Activated T-helper 1 cell treated with anti-CD3 and anti-CD28 coated beads, Interleukin-2, amount 50 U/mL, for 16 hours (primary cell): ENCODE results near the gene CPNE8.

ENCODE experiments used
- DNase-seq, 2 donors: peaks; one replicate each; pipeline ENCODE4 v3.0.0-alpha.2; 2020; ENCODE audit warnings: low read depth in 1 of 2, low spot score in 1 of 2

The CPNE8 gene

DNA sequence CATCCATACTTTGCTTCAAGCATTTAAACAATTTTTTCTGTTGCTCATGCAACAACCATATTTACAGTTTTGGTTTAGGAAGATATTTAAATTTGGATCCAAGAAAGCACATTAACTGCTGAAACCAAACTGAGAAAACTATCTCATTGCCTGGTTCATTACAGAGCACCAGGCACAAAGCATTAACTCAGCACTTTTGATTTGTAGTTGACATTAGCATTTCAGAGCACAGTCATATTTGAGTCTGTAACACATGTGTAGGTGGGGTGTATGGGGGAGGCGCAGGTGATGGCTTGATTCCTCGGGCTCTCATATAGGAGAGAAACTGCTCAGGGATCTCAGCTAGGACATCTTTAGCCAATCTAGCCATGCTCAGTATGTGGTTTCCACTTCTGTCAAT is 251.7 kb downstream of the CPNE8 start:
- no peak for DNase-seq

DNA sequence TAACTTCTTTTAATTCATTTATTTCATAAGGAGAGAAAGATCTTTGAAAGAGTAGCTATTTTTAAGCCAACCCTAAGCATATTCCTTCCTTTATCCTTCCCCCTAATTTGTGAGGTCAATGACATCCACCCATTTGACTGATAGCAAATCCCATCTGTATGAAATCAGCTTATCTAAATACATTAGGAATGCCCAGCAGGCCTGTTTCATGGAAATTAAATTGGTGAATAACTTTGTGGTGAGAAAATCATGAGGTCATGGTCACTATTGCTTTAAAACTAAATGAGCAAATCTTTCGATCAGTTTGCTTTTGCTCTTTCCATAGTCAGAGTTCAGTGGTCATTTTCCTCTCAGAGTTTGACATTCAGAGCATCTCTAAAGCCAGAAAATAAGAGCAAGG is 256.6 kb downstream of the CPNE8 start:
- DNase-seq = no peak

DNA sequence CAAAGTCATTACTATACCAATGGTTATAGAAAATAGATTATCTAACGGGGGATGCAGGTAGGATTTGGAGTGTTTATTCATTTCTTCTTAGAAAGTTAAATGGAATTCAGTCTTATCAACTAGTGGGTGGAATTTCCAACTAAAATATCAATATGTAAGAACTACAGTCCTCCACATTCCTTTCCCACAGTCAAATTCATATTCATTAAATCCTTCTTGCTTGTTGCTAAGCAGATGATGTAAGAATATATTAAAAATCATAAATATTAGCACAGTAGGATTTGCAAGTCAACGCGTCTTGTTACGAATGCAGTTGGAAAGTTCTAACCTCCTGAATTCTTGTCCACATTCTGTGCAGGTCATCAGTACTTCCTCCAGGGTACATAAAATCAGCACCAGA is 259.2 kb downstream of the CPNE8 start:
- no peak for DNase-seq

DNA sequence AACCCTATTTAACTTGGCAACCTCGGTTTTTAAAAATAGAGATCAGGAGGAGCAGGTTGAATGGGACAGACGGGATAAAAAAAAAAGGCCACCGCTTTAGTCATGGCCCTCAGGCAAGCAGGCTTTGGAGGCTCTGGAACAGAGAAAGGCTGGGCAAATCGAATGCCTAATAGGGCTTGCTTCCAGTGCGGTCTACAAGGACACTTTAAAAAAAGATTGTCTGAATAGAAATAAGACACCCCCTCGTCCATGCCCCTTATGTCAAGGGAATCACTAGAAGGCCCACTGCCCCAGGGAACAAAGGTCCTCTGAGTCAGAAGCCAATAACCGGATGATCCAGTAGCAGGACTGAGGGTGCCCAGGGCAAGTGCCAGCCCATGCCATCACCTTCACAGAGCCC is 265.8 kb downstream of the CPNE8 start:
- no peak for DNase-seq

DNA sequence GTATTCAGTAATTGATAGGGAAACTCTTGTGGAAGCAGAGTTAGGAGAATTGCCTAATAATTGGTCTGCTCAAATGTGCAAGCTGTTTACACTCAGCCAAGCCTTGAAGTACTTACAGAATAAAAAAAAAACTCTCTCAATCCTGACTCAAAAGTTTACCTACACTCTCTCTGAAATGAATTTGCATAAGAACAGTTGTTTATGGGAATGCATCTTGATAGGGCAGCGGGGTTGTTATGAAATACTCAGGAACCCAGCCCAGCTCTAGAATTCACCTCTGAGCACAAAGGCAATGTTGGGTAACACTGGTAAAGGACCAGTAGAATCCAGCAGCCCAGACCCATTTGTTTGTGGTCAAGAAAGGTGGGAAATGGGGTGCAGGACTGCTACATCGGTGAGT is 267.0 kb downstream of the CPNE8 start:
- no peak for DNase-seq

DNA sequence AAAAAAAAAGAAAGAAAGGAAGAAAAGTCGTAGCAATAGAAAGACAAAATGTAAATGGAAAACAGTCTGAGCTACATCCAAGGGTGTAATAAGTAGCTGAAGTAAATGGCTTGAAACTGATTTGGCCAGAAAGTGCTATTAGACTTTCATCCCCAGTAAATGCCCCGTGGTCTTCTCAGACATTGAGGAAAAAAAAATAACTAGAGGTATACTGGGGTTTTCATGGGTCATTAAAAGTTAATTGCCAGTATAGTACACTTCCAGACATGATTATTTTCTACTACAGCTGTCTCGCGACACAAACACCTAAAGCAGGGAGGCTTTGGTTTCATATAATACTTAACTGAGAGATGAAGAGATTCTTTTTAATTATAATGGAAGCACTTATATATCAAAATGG is 271.9 kb downstream of the CPNE8 start:
- DNase-seq = no peak

DNA sequence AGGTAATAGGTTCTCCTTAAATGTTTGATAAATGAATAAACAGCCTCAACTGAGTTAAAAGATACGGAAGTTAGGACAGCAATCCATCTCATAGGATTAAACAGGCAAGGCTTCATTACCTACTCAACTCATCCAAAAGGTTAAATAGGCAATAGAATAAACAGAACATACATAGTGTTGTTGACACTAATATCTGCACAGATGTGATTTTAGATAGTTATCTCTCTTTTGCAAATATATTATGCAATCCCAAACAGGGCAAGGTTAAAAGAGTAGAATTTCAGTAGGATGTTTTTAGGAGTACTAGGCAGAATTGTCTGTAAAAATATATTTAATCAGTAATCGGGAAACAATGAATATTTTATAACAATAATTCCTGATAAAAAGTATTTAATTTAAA is 276.3 kb downstream of the CPNE8 start:
- DNase-seq = no peak

DNA sequence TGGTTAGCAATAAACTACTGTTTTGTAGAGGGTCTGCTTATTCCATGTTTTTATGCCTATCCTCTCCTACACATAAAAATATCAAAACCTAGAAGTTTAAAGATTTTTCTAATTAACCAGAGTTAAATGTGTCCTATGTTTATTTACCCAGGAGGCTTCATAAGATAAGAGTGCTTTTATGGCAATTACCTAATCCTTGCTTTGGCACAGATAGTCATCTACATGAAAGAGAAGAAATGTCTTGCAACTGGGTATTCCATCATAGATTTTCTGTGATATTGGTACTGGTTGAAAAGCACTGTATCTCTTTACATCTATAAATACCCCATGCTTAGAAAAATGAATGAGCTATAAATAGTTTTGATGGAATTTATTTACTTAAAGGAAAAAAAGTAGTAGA is 277.1 kb downstream of the CPNE8 start:
- no peak for DNase-seq

DNA sequence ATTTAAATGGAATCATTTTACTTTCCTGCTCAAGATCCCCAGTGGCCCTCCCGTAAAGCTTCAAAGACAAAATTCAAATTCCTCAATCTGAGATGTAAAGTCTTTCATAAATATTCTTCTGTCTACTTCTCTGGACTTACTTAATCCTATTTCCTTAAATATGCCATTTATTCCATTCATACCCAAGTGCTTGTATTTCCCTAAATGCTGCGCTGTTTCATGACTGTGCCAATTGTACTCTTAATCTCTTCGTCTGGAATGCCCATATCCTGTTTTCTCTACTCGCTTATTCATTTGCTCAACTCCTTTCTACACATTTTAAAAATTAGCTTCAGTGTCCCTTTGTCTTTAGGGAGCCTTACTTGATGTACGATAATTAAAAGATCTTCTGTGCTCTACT is 280.1 kb downstream of the CPNE8 start:
- DNase-seq = no peak

DNA sequence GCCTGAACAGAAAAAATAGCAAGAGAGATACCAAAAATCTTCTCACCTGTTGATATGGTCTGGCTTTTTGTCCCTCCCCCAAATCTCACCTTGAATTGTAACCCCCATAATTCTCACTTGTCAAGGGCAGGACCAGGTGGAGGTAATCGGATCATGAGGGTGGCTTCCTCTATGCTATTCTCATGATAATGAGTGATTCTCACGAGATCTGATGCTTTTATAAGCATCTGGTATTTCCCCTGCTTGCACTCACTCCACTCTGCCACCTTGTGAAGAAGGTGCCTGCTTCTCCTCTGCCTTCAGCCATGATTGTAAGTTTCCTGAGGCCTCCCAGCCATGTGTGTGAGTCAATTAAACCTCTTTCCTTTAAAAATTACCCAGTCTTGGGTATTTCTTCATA is 291.2 kb downstream of the CPNE8 start:
- DNase-seq = no peak

DNA sequence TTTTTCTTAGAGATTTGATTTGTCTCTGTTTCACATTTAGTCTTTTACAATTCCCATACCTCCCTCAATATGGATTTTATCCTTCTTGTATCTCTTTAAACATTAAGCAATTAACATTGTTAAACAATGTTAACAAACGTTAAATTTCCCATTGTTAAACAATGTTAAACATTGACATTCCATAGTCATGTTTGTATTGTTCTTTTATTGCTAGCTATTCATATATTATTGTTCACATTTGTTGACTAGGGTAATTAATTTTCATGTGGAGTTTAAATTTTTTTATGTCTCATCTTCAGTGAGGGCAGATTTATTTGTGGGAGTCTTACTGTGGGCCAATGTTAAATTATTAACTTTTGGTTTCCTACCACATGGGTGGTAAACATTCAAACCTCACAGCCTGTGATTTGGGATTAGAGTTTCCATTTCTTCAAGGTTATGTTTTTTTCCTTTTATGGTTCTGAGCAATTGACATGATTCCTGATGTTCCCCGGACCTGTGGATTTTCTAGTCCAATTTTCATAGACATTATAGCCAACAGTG is 294.5 kb downstream of the CPNE8 start:
- no peak for DNase-seq

DNA sequence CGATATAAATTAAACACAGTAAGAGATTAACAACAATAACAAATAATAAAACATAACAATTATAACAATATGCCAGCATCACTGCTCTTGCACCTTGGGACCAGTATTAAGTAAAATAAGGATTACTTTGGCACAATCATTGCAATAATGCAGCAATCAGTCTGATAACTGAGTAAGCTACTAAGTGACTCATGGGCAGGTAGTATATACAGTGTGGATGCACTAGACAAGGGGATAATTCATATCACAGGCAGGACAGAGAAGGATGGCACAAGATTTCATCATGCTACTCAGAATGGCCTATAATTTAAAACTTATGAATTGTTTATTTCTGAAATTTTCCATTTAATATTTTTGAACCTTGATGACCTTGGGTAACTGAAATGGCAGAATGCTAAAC is 298.1 kb downstream of the CPNE8 start:
- no peak for DNase-seq
